HepG2 (cell line): ENCODE data around the gene BBOF1. TPM values are rescaled to one million over a fixed set of nuclear protein-coding genes. Genes with fewer than 3 reads are reported as not detected.

Experiments
- KDM5B ChIP-seq: sonication (generic); formaldehyde crosslinking; IDR thresholded peaks from 2 replicates; pipeline ENCODE4 v1.4.0; 2020; ENCODE audit warnings: missing genetic modification reagents, mild to moderate bottlenecking, borderline replicate concordance
- MED13 ChIP-seq: sonication (generic); formaldehyde crosslinking; IDR thresholded peaks from 2 replicates; pipeline ENCODE4 v1.5.0; 2020; ENCODE audit warnings: missing genetic modification reagents
- SPEN ChIP-seq: sonication (generic); formaldehyde crosslinking; IDR thresholded peaks from 2 replicates; pipeline ENCODE4 v1.5.1; 2020; ENCODE audit warnings: low read depth, mild to moderate bottlenecking, missing genetic modification reagents
- ZNF232 ChIP-seq: sonication (generic); formaldehyde crosslinking; IDR thresholded peaks from 2 replicates; pipeline ENCODE4 v1.4.0; 2020; ENCODE audit warnings: missing genetic modification reagents, borderline replicate concordance
- ZNF569 ChIP-seq: sonication (generic); formaldehyde crosslinking; IDR thresholded peaks from 2 replicates; pipeline ENCODE4 v1.5.0; 2020; ENCODE audit warnings: mild to moderate bottlenecking, missing genetic modification reagents, moderate library complexity, borderline replicate concordance
- polyA plus RNA-seq, 8 experiments: library from polyadenylated mRNA; depleted of rRNA in 3 of 8; stranded (reverse) in 7 of 8; unstranded in 1 of 8; fragments of >200 nt; fragmentation: Illumina TruSeq in 4 of 8; extraction: Trizol in 4 of 8; gene quantifications; 2 replicates each; pipeline versions ENCODE4 v1.2.1 to v1.2.3, GENCODE V29; 2011 to 2016; ENCODE audit warnings: low read depth in 4 of 8, missing spikeins in 1 of 8, mixed read lengths in 1 of 8; ENCODE audit not compliant: insufficient read depth in 1 of 8
- total RNA-seq, 5 experiments: library from RNA; depleted of rRNA; stranded (reverse); fragments of >200 nt; fragmentation: Illumina TruSeq; extraction: Trizol; gene quantifications; 2 replicates each; pipeline ENCODE4 v1.2.3, GENCODE V29; 2016; ENCODE audit warnings: low read depth in 1 of 5
- TF ChIP-seq, protein P1 (sequence below): sonication (generic); formaldehyde crosslinking; IDR thresholded peaks from 2 replicates; pipeline ENCODE4 v1.4.0; 2020; ENCODE audit warnings: mild to moderate bottlenecking, missing genetic modification reagents
- TF ChIP-seq, protein P2 (sequence below): sonication (generic); formaldehyde crosslinking; IDR thresholded peaks from 2 replicates; pipeline ENCODE4 v1.4.0; 2020; ENCODE audit warnings: missing genetic modification reagents, borderline replicate concordance
- TF ChIP-seq, protein P3 (sequence below): IDR thresholded peaks from 2 replicates; pipeline ENCODE4 v1.6.1; 2016; ENCODE audit warnings: missing biosample characterization, missing genetic modification reagents, low read depth
- TF ChIP-seq, protein P4 (sequence below): sonication (generic); formaldehyde crosslinking; IDR thresholded peaks from 2 replicates; pipeline ENCODE4 v1.4.0; 2020; ENCODE audit warnings: mild to moderate bottlenecking, missing genetic modification reagents

BBOF1 gene
- total and polyA plus RNA-seq, 2 of the 13 experiments (the other 11 are each of a cell fraction or from before 2014, with no cell fraction given), result 1.6 to 2.3 TPM

DNA sequence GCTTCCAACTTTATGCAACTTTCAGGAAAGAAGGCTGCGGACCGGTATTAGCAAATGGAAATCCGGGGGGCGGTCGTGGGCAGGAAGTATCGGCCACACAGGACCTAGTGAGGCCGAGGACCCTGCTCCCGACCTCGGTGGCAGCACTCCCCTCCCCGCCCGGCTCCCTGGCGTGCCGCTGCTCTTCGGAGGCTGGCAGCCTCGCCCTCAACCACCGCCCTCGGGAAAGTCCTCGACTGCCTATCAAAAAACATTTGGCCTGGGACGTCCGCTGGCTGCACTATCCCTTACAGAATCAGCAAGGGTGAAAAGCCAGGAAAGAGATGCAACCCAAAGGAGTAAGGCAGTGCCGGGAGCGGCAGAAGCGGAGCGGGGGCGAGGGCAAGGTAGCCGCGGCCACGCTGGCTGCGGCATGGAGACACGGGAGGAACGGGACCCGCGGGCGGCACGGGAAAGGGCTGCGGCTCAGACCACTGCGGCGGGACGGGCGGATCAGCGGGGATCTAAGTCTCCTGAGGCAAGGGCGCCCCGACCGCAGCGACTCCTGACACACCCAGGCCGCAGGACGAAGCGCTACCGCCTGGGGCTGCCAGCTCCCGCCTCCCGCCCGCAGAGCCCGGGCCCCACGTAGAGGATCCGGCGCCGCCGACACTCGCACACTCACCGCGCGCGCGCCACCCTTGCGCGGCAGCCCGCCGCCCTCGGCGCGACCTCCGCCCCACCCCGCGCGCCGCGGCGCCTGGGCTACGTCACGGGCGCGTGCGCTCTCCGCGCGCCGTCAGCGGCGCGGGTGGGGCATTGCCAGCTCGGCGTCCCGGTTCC is at the start of gene BBOF1, which contains the start of gene ENTPD5 (continued):
- TF ChIP-seq, protein P1, sequence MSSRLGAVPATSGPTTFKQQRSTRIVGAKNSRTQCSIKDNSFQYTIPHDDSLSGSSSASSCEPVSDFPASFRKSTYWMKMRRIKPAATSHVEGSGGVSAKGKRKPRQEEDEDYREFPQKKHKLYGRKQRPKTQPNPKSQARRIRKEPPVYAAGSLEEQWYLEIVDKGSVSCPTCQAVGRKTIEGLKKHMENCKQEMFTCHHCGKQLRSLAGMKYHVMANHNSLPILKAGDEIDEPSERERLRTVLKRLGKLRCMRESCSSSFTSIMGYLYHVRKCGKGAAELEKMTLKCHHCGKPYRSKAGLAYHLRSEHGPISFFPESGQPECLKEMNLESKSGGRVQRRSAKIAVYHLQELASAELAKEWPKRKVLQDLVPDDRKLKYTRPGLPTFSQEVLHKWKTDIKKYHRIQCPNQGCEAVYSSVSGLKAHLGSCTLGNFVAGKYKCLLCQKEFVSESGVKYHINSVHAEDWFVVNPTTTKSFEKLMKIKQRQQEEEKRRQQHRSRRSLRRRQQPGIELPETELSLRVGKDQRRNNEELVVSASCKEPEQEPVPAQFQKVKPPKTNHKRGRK (CRISPR knock-in tag), result peak; percentile 25; the same call in 1 of the 2 replicates
- TF ChIP-seq ZNF569 (CRISPR knock-in tag) (0 out of 2 replicates have a peak, but pooled peaks have one; percentile 54), KDM5B (CRISPR knock-in tag) (peak; percentile 82; the same call in 1 of the 2 replicates), SPEN (CRISPR knock-in tag) (peak; percentile 41; the same call in 1 of the 2 replicates), MED13 (CRISPR knock-in tag) (no peak), ZNF232 (CRISPR knock-in tag) (no peak)
- TF ChIP-seq, protein P2, sequence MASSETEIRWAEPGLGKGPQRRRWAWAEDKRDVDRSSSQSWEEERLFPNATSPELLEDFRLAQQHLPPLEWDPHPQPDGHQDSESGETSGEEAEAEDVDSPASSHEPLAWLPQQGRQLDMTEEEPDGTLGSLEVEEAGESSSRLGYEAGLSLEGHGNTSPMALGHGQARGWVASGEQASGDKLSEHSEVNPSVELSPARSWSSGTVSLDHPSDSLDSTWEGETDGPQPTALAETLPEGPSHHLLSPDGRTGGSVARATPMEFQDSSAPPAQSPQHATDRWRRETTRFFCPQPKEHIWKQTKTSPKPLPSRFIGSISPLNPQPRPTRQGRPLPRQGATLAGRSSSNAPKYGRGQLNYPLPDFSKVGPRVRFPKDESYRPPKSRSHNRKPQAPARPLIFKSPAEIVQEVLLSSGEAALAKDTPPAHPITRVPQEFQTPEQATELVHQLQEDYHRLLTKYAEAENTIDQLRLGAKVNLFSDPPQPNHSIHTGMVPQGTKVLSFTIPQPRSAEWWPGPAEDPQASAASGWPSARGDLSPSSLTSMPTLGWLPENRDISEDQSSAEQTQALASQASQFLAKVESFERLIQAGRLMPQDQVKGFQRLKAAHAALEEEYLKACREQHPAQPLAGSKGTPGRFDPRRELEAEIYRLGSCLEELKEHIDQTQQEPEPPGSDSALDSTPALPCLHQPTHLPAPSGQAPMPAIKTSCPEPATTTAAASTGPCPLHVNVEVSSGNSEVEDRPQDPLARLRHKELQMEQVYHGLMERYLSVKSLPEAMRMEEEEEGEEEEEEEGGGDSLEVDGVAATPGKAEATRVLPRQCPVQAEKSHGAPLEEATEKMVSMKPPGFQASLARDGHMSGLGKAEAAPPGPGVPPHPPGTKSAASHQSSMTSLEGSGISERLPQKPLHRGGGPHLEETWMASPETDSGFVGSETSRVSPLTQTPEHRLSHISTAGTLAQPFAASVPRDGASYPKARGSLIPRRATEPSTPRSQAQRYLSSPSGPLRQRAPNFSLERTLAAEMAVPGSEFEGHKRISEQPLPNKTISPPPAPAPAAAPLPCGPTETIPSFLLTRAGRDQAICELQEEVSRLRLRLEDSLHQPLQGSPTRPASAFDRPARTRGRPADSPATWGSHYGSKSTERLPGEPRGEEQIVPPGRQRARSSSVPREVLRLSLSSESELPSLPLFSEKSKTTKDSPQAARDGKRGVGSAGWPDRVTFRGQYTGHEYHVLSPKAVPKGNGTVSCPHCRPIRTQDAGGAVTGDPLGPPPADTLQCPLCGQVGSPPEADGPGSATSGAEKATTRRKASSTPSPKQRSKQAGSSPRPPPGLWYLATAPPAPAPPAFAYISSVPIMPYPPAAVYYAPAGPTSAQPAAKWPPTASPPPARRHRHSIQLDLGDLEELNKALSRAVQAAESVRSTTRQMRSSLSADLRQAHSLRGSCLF (CRISPR knock-in tag), result peak; percentile 5; the same call in 1 of the 2 replicates
- TF ChIP-seq, protein P3, sequence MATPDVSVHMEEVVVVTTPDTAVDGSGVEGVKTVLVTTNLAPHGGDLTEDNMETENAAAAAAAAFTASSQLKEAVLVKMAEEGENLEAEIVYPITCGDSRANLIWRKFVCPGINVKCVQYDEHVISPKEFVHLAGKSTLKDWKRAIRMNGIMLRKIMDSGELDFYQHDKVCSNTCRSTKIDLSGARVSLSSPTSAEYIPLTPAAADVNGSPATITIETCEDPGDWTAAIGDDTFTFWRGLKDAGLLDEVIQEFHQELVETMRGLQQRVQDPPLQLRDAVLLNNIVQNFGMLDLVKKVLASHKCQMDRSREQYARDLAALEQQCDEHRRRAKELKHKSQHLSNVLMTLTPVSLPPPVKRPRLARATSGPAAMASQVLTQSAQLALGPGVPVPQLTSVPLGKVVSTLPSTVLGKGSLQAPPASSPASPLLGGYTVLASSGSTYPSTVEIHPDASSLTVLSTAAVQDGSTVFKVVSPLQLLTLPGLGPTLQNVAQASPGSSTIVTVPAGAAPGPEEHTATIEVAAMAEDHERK (CRISPR knock-in tag), result no peak
- TF ChIP-seq, protein P4, sequence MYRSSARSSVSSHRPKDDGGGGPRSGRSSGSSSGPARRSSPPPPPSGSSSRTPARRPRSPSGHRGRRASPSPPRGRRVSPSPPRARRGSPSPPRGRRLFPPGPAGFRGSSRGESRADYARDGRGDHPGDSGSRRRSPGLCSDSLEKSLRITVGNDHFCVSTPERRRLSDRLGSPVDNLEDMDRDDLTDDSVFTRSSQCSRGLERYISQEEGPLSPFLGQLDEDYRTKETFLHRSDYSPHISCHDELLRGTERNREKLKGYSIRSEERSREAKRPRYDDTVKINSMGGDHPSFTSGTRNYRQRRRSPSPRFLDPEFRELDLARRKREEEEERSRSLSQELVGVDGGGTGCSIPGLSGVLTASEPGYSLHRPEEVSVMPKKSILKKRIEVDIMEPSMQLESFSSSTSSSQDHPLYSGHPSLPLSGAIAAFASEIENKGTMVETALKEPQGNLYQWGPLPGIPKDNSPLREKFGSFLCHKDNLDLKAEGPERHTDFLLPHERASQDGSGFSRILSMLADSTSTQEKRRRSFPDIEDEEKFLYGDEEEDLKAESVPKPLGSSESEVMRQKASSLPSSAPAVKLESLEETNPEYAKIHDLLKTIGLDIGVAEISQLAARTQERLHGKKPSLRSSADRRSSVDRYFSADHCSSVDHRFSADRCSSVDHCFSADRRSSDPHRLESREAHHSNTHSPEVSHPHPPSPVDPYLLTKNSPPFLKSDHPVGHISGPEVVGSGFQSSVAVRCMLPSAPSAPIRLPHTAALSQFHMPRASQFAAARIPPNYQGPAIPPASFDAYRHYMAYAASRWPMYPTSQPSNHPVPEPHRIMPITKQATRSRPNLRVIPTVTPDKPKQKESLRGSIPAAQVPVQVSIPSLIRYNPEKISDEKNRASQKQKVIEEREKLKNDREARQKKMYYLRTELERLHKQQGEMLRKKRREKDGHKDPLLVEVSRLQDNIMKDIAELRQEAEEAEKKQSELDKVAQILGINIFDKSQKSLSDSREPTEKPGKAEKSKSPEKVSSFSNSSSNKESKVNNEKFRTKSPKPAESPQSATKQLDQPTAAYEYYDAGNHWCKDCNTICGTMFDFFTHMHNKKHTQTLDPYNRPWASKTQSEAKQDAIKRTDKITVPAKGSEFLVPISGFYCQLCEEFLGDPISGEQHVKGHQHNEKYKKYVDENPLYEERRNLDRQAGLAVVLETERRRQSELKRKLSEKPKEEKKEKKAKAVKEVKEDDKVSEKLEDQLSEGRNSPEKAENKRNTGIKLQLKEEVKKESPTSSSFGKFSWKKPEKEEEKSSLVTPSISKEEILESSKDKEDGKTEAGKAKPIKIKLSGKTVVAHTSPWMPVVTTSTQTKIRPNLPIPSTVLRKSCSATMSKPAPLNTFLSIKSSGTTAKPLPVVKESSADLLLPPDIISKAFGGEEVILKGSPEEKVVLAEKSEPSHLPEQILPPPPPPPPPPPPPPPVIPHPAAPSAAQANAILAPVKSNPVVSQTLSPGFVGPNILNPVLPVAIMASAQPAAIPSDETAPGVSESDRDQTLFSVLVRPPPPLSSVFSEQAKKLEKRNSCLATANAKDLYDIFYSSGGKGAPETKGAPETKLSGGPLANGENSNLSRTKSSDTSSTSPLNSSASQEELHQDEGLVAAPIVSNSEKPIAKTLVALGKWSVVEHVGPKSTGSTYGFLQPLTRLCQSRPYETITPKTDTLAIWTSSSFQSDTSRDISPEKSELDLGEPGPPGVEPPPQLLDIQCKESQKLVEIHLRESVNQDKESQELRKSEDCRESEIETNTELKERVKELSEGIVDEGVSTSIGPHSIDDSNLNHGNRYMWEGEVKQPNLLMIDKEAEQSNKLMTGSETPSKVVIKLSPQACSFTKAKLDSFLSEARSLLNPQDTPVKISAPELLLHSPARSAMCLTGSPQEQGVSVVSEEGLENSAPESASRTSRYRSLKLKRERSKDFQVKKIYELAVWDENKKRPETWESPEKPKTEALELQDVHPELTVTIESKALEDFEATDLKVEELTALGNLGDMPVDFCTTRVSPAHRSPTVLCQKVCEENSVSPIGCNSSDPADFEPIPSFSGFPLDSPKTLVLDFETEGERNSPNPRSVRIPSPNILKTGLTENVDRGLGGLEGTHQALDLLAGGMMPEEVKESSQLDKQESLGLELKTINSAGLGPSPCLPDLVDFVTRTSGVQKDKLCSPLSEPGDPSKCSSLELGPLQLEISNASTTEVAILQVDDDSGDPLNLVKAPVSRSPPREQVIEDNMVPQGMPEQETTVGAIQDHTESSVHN (CRISPR knock-in tag), result 0 out of 2 replicates have a peak, but pooled peaks have one; percentile 45
